Smooth muscle cell (in vitro differentiated cells): ENCODE results near the gene IST1. TPM values are rescaled to one million over a fixed set of nuclear protein-coding genes. Genes with fewer than 3 reads are reported as not detected.

Experiments
- DNase-seq: peaks from one replicate; lab custom pipeline; 2025; ENCODE audit not compliant: unreplicated experiment; lab: John Stamatoyannopoulos, UW
- H2AFZ ChIP-seq: fragments of 200-600 bp; sonication (generic); 2 replicates; pipeline ENCODE4 v1.6.0; 2016; ENCODE audit warnings: antibody characterized with exemption, low read depth, mild to moderate bottlenecking
- H3F3A ChIP-seq: fragments of 200-600 bp; sonication (generic); 2 replicates; pipeline ENCODE4 v1.6.0; 2017; ENCODE audit warnings: antibody characterized with exemption, low read depth
- H3K27ac ChIP-seq: fragments of 200-600 bp; sonication (generic); 2 replicates; pipeline ENCODE4 v1.5.1; 2016; ENCODE audit warnings: low read depth, mild to moderate bottlenecking
- H3K27me3 ChIP-seq: fragments of 200-600 bp; sonication (generic); 2 replicates; pipeline ENCODE4 v1.6.1; 2016; ENCODE audit warnings: low read depth, mild to moderate bottlenecking
- H3K36me3 ChIP-seq: fragments of 200-600 bp; sonication (generic); 2 replicates; pipeline ENCODE4 v1.5.1; 2016; ENCODE audit warnings: low read depth
- H3K4me1 ChIP-seq: fragments of 200-600 bp; sonication (generic); 2 replicates; pipeline ENCODE4 v1.5.1; 2016; ENCODE audit warnings: low read depth
- H3K4me2 ChIP-seq: fragments of 200-600 bp; sonication (generic); 2 replicates; pipeline ENCODE4 v1.6.0; 2016; ENCODE audit warnings: mild to moderate bottlenecking
- H3K4me3 ChIP-seq: fragments of 200-600 bp; sonication (generic); 2 replicates; pipeline ENCODE4 v1.5.1; 2016; ENCODE audit warnings: mild to moderate bottlenecking
- H3K79me2 ChIP-seq: fragments of 200-600 bp; sonication (generic); 2 replicates; pipeline ENCODE4 v1.6.0; 2016; ENCODE audit warnings: low read depth, mild to moderate bottlenecking
- H3K9ac ChIP-seq: fragments of 200-600 bp; sonication (generic); 2 replicates; pipeline ENCODE4 v1.6.0; 2016; ENCODE audit warnings: low read depth
- H3K9me3 ChIP-seq: fragments of 200-600 bp; sonication (generic); replicated peaks from 2 replicates; pipeline ENCODE4 v1.5.1; 2016; ENCODE audit warnings: low read depth
- H4K20me1 ChIP-seq: fragments of 200-600 bp; sonication (generic); 2 replicates; pipeline ENCODE4 v1.6.0; 2016; ENCODE audit warnings: low read depth
- CTCF ChIP-seq: fragments of 200-600 bp; sonication (generic); IDR thresholded peaks from 2 replicates; pipeline ENCODE4 v1.5.1; 2017; ENCODE audit warnings: borderline replicate concordance, mild to moderate bottlenecking, antibody characterized with exemption; ENCODE audit not compliant: insufficient read depth, poor library complexity, severe bottlenecking
- WGBS: methylation state at CpG from one replicate; pipeline ENCODE4 v1.1.7; 2016; ENCODE audit warnings: low lambda C conversion rate; 5-methylcytosine and 5-hydroxymethylcytosine counted together
- polyA plus RNA-seq: library from polyadenylated mRNA; unstranded; fragments of >200 nt; fragmentation: Nextera tagmentation; extraction: Ambion mirVana; gene quantifications from 2 replicates; pipeline ENCODE4 v1.2.1, GENCODE V29; 2016
- total RNA-seq: library from RNA; depleted of rRNA; stranded (reverse); fragments of >200 nt; gene quantifications from 2 replicates; pipeline ENCODE4 v1.2.3, GENCODE V29; 2014

IST1 gene
- total and polyA plus RNA-seq, 2 experiments from 2014 or later = 125 to 220 TPM

- no peak overlapping the region for H3K4me2 ChIP-seq
- peaks cover 7% of the 10 kb centered on the region for H3F3A ChIP-seq
- H3K4me1 ChIP-seq = peaks cover 6% of the 10 kb centered on the region
- H3K36me3 ChIP-seq = peaks cover 3% of the 10 kb centered on the region
- no peak for DNase-seq
- WGBS = 72% methylated on average over 4 of the region's 4 CpGs
- no peaks in the 10 kb centered on the region for H3K79me2 ChIP-seq
- H3K27ac ChIP-seq = no peak overlapping the region
- peaks cover 12% of the 10 kb centered on the region for H4K20me1 ChIP-seq
- H2AFZ ChIP-seq = no peak overlapping the region
- no peak for TF ChIP-seq CTCF
- no peaks in the 10 kb centered on the region for H3K9me3 ChIP-seq
- H3K9ac ChIP-seq = no peak overlapping the region
- no peak overlapping the region for H3K4me3 ChIP-seq
- no peaks in the 10 kb centered on the region for H3K27me3 ChIP-seq
These were observed 16.4 kb upstream of the IST1 start for GRCh38 chr16:71878911-71879310.

GRCh38 chr16:71880176-71880575 is 15.2 kb upstream of the IST1 start:
- peaks cover 3% of the 10 kb centered on the region for H3K36me3 ChIP-seq
- no peaks in the 10 kb centered on the region for H3K9me3 ChIP-seq
- H3K4me2 ChIP-seq = no peak overlapping the region
- WGBS = 89% methylated on average over 4 of the region's 4 CpGs
- no peak overlapping the region for H3K4me3 ChIP-seq
- no peaks in the 10 kb centered on the region for H3K27me3 ChIP-seq
- peaks cover 7% of the 10 kb centered on the region for H3F3A ChIP-seq
- no peak overlapping the region for H2AFZ ChIP-seq
- H3K9ac ChIP-seq = no peak overlapping the region
- H4K20me1 ChIP-seq = peaks cover 12% of the 10 kb centered on the region
- no peak for TF ChIP-seq CTCF
- peaks cover 6% of the 10 kb centered on the region for H3K4me1 ChIP-seq
- H3K27ac ChIP-seq = no peak overlapping the region
- no peaks in the 10 kb centered on the region for H3K79me2 ChIP-seq
- DNase-seq = no peak

- peaks cover 6% of the 10 kb centered on the region for H3K4me1 ChIP-seq
- H3F3A ChIP-seq = peaks cover 9% of the 10 kb centered on the region
- H2AFZ ChIP-seq = peak overlapping the region; percentile 95
- no peak overlapping the region for H3K9ac ChIP-seq
- H3K4me2 ChIP-seq = peak overlapping the region; percentile 93
- H3K27me3 ChIP-seq = no peaks in the 10 kb centered on the region
- H3K79me2 ChIP-seq = no peaks in the 10 kb centered on the region
- H3K27ac ChIP-seq = peak overlapping the region; percentile 80
- peaks cover 12% of the 10 kb centered on the region for H4K20me1 ChIP-seq
- peak; percentile 5 for DNase-seq
- peak; percentile 78 for TF ChIP-seq CTCF
- H3K9me3 ChIP-seq = no peaks in the 10 kb centered on the region
- H3K36me3 ChIP-seq = peaks cover 3% of the 10 kb centered on the region
- WGBS = 8% methylated on average over 9 of the region's 9 CpGs
- H3K4me3 ChIP-seq = peak overlapping the region; percentile 100
These were observed 12.7 kb upstream of the IST1 start for GRCh38 chr16:71882505-71883167.
